ENCODE results near the gene AMELY. TPM values are rescaled to one million over a fixed set of nuclear protein-coding genes. Genes with fewer than 3 reads are reported as not detected.

The AMELY gene
- total RNA-seq, 1 donor from 2014 or later, result not detected

Other genes starting within 250 kb of the AMELY start
- not detected for gene TBL1Y, start 1.1 kb downstream of the AMELY start, total RNA-seq